Adipocyte (in vitro differentiated cells): Measurements from ENCODE around the gene MGAM2.

Source experiments
- DNase-seq: peaks from one replicate; pipeline ENCODE4 v3.0.0-alpha.2; 2015; ENCODE audit warnings: low read depth
- H3K27me3 ChIP-seq: replicated peaks from 2 replicates; pipeline ENCODE4 v1.7.0; 2013; ENCODE audit warnings: mild to moderate bottlenecking, low read length, moderate library complexity; ENCODE audit not compliant: control insufficient read depth, insufficient read depth
- H3K36me3 ChIP-seq: 2 replicates; pipeline ENCODE4 v1.7.0; 2013; ENCODE audit warnings: low read length, mild to moderate bottlenecking, moderate library complexity; ENCODE audit not compliant: control insufficient read depth, insufficient read depth, severe bottlenecking
- H3K4me1 ChIP-seq: 2 replicates; pipeline ENCODE4 v1.7.0; 2013; ENCODE audit warnings: mild to moderate bottlenecking, low read length, moderate library complexity; ENCODE audit not compliant: control insufficient read depth, insufficient read depth
- H3K4me3 ChIP-seq: 2 replicates; pipeline ENCODE4 v1.7.0; 2013; ENCODE audit warnings: mild to moderate bottlenecking, low read length, moderate library complexity
- H3K9ac ChIP-seq: 2 replicates; pipeline ENCODE4 v1.7.0; 2013; ENCODE audit warnings: mild to moderate bottlenecking, low read length, moderate library complexity
- H3K9me3 ChIP-seq: 2 replicates; pipeline ENCODE4 v1.7.0; 2013; ENCODE audit warnings: mild to moderate bottlenecking, low read length, moderate library complexity; ENCODE audit not compliant: control insufficient read depth

The MGAM2 gene

GRCh38 chr7:142180426-142180825 lies 68.9 kb downstream of the MGAM2 start:
- no peaks in the 10 kb centered on the region for H3K9me3 ChIP-seq
- no peak overlapping the region for H3K4me3 ChIP-seq
- no peaks in the 10 kb centered on the region for H3K4me1 ChIP-seq
- no peaks in the 10 kb centered on the region for H3K36me3 ChIP-seq
- H3K27me3 ChIP-seq, result no peaks in the 10 kb centered on the region
- no peak for DNase-seq
- H3K9ac ChIP-seq, result no peak overlapping the region

- Histone ChIP-seq H3K4me1 (no peaks in the 10 kb centered on the region), H3K36me3 (no peaks in the 10 kb centered on the region), H3K27me3 (no peaks in the 10 kb centered on the region), H3K9me3 (no peaks in the 10 kb centered on the region), H3K4me3 (no peak overlapping the region), H3K9ac (no peak overlapping the region)
- DNase-seq, result no peak
Measured at GRCh38 chr7:142181211-142181610, 69.7 kb downstream of the MGAM2 start.

- Histone ChIP-seq H3K9ac (no peak overlapping the region), H3K4me3 (no peak overlapping the region), H3K4me1 (no peaks in the 10 kb centered on the region), H3K36me3 (no peaks in the 10 kb centered on the region), H3K9me3 (no peaks in the 10 kb centered on the region), H3K27me3 (no peaks in the 10 kb centered on the region)
- no peak for DNase-seq
Measured at GRCh38 chr7:142181966-142182365, 70.4 kb downstream of the MGAM2 start.

- Histone ChIP-seq H3K36me3 (no peaks in the 10 kb centered on the region), H3K9ac (no peak overlapping the region), H3K4me3 (no peak overlapping the region), H3K4me1 (no peaks in the 10 kb centered on the region), H3K27me3 (no peaks in the 10 kb centered on the region), H3K9me3 (no peaks in the 10 kb centered on the region)
- DNase-seq, result no peak
Measured at GRCh38 chr7:142185069-142185468, 73.6 kb downstream of the MGAM2 start.

GRCh38 chr7:142185801-142186200 lies 74.3 kb downstream of the MGAM2 start:
- Histone ChIP-seq H3K4me3 (no peak overlapping the region), H3K36me3 (no peaks in the 10 kb centered on the region), H3K4me1 (no peaks in the 10 kb centered on the region), H3K27me3 (no peaks in the 10 kb centered on the region), H3K9ac (no peak overlapping the region), H3K9me3 (no peaks in the 10 kb centered on the region)
- DNase-seq, result no peak

DNA sequence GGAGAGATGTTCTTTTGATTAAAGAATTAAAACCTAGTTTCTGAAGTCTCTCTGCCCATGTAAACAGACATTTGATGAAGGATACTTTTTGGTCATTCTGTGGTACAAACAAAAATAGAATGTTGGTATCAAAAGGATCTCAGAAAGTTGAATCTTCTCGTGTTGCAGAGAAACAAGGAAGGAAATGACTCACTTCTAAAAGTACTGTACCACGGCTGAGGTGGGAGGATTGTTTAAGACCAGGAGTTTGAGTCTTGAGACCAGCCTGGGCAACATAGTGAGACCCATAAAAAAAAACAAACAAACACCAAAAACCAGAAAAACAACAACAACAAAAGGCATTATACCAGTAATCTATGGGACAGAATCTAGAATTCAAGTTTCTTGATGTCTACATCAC lies 76.6 kb downstream of the MGAM2 start:
- Histone ChIP-seq H3K4me3 (no peak overlapping the region), H3K36me3 (no peaks in the 10 kb centered on the region), H3K9ac (no peak overlapping the region), H3K4me1 (no peaks in the 10 kb centered on the region), H3K9me3 (no peaks in the 10 kb centered on the region), H3K27me3 (no peaks in the 10 kb centered on the region)
- DNase-seq, result peak; percentile 11

DNA sequence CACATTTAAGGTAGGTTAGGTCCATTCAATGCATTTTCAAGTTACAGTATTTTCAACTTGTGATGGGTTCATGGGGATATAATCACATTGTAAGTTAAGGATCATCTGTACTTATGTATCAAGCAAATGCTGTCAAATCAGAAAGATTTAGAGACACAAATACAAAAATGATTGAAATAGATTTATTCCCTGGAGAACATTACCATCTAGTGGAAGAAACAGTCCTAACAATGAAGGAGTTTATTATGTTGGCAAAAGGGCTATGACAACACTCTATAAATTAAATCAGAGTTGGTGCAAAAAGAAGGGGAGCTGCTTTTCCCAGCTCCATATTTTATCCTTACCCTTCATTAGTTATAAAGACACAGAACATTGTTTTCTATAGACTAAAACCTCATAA lies 77.3 kb downstream of the MGAM2 start:
- Histone ChIP-seq H3K4me1 (no peaks in the 10 kb centered on the region), H3K4me3 (no peak overlapping the region), H3K9ac (no peak overlapping the region), H3K9me3 (no peaks in the 10 kb centered on the region), H3K27me3 (no peaks in the 10 kb centered on the region), H3K36me3 (no peaks in the 10 kb centered on the region)
- DNase-seq, result peak; percentile 55

DNA sequence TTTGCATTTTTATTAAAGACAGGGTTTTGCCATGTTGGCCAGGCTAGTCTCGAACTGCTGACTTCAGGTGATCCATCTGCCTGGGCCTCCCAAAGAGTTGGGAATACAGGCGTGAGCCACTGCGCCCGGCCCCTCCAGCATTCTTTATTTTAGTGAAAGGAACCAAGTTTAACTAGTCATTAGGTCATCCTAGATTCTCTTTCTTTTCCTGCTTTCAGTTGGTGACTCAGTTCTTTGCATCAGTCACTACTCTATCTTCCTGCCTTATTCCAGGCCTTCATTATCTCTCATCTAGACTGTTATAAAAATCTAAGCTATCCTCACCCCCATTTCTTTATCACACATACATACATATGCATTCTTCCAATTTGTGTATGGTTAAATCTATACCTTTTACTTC lies 82.7 kb downstream of the MGAM2 start:
- no peaks in the 10 kb centered on the region for H3K4me1 ChIP-seq
- H3K27me3 ChIP-seq, result no peaks in the 10 kb centered on the region
- H3K4me3 ChIP-seq, result no peak overlapping the region
- H3K9me3 ChIP-seq, result no peaks in the 10 kb centered on the region
- no peaks in the 10 kb centered on the region for H3K36me3 ChIP-seq
- no peak overlapping the region for H3K9ac ChIP-seq
- no peak for DNase-seq

DNA sequence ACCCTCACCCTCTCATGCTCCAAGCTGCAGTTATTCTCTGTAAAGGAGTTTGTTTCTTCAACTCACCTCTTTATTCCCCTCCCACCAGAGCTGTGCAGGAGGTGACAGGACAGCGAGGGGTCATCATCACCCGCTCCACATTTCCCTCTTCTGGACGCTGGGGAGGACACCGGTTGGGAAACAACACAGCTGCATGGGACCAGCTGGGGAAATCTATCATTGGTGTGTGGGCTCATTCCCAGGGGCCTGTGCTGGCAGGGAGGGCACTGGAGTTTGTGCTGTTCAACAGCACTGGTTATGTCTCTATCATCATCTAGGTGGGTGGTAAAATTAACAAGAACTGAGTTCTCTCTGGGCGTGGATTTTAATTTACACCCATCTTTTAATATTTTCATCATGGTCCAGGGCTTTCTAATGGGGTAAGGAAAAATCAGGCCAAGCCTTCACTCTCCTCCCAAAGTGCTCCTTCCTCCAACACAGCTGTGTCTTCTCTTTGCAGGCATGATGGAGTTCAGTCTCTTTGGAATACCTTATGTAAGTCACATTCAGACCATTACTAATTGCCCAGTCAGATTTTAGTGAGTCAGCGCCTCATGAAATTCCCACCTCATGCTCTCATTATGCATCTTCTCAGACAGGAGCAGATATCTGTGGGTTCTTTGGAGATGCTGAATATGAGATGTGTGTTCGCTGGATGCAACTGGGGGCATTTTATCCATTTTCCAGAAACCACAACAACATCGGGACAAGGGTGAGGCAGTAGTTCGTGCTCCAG lies 84.7 kb downstream of the MGAM2 start:
- no peak overlapping the region for H3K4me3 ChIP-seq
- H3K36me3 ChIP-seq, result no peaks in the 10 kb centered on the region
- no peak for DNase-seq
- no peaks in the 10 kb centered on the region for H3K4me1 ChIP-seq
- no peak overlapping the region for H3K9ac ChIP-seq
- H3K27me3 ChIP-seq, result no peaks in the 10 kb centered on the region
- H3K9me3 ChIP-seq, result no peaks in the 10 kb centered on the region

DNA sequence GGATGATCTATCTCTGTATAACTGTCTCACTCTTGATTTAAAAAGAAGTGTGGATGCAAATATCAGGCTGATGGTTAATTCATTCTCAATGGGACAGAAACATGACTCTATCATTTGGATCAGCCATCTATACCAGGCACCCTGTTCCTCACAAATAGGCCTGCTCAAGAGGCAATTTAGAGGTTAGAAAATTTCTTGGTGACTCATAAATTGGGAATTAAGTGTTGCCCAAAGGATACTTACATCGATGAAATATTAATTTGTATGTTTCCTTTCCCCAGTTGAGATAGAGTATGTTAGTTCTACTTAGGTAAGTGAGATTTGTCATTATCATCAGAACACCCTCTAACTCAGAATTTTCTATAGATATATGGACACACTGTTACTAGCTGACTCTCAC lies 88.7 kb downstream of the MGAM2 start:
- Histone ChIP-seq H3K9ac (no peak overlapping the region), H3K36me3 (no peaks in the 10 kb centered on the region), H3K9me3 (no peaks in the 10 kb centered on the region), H3K4me3 (no peak overlapping the region), H3K27me3 (no peaks in the 10 kb centered on the region), H3K4me1 (no peaks in the 10 kb centered on the region)
- no peak for DNase-seq

GRCh38 chr7:142228537-142229104 lies 117.1 kb downstream of the MGAM2 start:
- H3K27me3 ChIP-seq, result peaks cover 5% of the 10 kb centered on the region
- H3K9me3 ChIP-seq, result no peaks in the 10 kb centered on the region
- no peaks in the 10 kb centered on the region for H3K36me3 ChIP-seq
- no peaks in the 10 kb centered on the region for H3K4me1 ChIP-seq
- DNase-seq, result no peak
- H3K9ac ChIP-seq, result no peak overlapping the region
- H3K4me3 ChIP-seq, result no peak overlapping the region

- DNase-seq, result no peak
Measured at GRCh38 chr7:142231716-142232115, 120.2 kb downstream of the MGAM2 start.

More at GRCh38 chr7:142231716-142232115, 120.2 kb downstream of the MGAM2 start:
- Histone ChIP-seq H3K27me3 (no peaks in the 10 kb centered on the region), H3K36me3 (no peaks in the 10 kb centered on the region), H3K9ac (no peak overlapping the region), H3K4me1 (no peaks in the 10 kb centered on the region), H3K9me3 (no peaks in the 10 kb centered on the region), H3K4me3 (no peak overlapping the region)
